ENCODE data around the gene KCNJ4.
"Not testable (repeated sequence)": the region's sequence is repeated elsewhere in the genome, so short reads cannot be mapped to it uniquely, and the experiment has no call there.

KCNJ4 gene

DNA sequence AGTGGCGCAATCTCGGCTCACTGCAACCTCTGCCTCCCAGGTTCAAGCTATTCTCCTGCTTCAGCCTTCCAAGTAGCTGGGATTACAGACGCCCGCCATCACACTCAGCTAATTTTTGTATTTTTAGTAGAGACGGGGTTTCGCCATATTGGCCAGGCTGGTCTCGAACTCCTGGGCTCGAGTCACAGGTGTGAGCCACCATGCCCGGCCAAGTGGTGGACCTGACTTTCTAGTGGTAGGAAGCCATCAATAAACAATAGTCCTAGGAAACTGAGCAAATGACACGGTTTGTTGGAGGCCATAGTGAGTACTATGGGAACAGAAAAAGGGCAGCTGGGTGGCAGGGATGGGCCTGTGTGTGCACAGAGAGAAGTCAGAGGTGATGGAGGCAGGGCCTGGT, 15.2 kb upstream of the KCNJ4 start:
- not testable (repeated sequence) for DNase-seq

DNA sequence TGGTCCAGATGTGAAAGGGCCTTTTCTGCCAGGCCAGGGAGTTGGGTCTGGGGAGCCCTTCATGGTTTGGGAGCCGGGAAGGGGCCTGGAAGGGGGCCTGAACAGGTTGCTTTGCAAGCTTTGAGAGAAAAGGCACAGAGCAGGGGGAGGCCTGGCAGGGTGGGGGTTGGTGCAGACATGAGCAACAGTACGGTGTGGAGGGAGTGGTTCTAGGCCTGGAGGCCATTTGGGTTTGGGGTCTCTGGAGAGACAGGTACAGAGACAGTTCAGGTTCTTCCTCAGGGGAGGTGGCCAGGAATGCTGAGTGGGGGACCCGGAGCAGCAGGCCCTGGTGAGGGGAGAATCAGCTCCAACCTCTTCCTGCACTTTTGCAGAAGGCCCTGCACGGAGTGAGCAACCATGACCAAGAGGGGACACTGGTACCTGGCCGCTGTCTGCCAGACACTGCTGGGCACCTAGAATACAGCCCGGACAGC, 14.3 kb upstream of the KCNJ4 start:
- DNase-seq: no peak

DNA sequence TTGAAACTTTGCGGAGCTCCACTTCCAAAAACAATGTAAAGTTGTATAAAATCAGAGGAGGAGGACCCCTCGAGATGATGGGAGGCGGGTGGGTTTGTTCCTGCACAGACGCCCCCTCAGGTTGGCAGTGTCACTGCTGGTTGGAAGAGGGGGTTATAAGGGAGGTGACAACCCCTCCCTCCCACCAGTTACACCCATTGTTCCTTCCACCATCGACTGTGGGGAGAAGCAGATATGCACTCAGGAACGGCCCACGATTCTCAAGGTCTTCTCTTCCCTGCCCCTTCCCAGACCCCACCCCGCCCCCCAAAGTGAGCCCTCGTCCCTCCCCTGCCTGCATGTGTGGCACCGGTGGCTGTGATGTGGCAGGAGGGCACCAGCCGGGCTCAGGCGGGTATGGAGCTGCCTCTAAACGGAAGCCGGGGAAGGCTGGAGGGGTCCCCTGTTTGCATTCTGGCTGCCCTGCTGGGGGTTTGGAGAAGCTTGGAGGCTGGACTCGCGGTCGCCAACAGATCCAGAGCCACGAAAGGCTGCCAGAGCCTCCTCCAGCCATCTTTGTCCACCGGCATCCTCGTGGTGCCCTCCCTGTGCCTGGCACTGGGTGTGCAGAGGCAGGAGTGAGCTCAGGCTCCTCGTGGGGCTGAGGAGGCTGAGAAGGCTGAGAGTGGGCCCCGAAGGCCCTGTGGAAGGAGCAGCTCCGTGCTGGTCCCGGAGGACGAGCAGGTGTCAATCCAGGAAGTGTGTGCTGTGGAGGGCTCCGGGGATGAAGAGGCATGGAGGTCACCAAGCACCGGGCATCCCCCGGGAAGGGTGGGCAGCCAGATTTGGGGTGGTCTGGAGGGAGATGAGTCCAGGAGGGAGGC, 13.7 kb upstream of the KCNJ4 start:
- DNase-seq: no peak

DNA sequence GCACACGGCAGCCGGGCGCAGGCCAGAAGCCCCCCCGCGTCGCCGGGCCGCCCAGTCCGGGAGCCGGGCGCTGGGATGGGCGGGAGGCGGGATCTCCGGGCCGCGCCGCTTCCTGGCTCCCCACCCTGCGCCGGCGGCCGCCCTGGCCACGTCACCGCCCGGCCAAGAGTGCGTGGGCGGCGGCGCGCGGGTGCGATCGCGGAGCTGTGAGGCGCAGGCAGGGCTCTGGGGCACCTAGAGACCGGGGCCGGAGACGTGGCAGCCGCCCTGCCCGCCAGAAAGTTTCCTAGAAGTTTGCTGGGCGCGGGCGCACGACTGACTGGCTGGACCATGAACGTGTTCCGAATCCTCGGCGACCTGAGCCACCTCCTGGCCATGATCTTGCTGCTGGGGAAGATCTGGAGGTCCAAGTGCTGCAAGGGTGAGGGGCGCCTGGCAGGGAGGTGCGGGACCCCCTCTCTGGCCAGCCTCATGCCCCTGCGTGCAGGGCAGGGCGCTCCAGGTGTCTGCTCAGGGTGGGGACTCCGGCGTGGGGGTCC, 13.0 kb upstream of the KCNJ4 start, which contains the start of gene KDELR3:
Gene KDELR3 (plus strand): TSS at position 193 of the 539 bp plus-strand sequence. CDS start 138 bp downstream, at position 331.
- peak; percentile 72 for DNase-seq

DNA sequence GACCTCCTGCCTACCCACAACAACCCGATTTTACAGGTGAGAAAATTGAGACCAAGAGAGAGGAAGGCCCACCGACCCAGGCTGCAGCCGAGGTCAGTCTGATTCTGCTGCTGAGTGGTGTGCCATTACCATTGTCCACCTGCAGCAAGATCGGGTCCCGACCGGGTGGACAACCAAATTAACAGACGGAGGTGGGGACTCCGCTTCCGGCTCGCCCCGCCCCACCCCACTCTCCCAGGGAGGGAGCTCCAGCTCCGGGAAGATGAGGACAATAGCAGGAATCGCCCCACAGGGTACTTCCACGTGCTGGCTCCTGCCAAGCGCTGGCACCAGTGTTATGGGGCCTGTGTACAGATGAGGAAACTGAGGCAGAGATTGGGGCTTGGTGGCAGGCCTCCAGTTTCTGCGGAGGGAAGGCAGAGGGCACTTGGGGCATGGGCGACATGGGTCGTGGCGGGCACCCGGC, 12.5 kb upstream of the KCNJ4 start:
- DNase-seq: peak; percentile 48

DNA sequence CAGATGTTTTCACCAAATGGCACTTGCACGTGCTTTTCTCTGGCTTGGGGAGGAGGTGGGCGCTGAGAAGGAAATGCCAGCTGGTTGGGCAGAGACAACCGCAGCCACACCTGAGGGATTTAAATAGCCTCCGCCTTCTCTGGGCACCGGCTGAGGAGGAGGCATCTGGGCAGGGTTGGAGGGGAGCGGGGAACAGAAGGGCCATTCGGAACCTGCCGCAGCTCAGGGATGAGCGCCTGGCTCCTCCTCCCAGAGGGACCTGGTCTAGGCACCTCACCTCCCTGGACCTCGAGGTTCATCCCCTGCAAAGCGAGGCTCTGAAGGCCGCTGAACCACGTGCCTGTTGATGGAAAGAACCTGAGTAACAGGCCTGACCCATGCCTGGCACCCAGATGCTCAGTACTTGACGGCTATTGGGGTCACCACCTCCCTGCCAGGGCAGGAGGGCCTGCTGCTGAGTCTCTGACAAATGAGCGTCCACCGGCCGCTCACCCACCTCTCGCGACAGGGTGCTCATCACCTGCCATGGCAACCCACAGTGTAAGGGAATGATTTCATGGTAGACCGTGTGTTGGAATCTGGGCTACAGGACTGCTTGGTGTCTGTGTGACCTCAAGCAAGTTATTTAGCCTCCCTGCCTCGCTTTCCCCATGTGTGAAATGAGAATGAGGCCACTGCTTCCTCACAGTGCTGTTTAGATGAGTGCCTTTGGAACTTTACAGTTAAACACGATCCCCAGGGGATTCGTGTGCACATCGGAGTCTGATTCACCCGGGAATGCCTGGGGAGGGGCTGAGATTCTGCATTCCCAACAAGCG, 10.9 kb upstream of the KCNJ4 start:
- peak; percentile 17 for DNase-seq

DNA sequence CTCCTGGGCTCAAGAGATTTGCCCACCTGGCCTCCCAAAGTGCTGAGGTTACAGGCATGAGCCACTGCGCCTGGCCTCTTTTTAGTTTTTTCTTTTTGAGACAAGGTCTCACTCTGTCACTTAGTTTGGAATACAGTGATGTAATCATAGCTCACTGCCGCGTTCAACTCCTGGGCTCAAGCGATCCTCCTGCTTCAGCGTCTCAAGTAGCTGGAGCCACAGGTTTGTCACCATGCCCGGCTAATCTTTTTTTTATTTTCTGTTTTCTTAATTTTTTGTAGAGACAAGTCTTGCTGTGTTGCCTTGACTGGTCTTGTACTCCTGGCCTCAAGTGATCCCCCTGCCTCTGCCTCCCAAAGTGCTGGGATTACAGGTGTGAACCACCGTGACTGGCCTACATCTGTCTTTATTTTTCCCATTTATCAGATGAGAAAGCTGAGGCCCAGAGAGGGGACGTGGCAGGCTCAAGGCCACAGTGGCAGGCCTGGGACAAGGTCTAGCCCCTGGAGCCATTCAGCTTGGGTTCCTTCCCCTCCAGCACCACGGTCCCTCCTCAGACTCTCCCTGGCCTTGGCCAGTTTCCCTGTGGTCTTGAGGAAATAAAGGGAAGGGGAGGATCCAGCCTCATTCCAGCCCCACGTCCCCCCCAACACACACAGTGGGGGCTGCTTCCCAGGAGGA, 10.1 kb upstream of the KCNJ4 start:
- no peak for DNase-seq

DNA sequence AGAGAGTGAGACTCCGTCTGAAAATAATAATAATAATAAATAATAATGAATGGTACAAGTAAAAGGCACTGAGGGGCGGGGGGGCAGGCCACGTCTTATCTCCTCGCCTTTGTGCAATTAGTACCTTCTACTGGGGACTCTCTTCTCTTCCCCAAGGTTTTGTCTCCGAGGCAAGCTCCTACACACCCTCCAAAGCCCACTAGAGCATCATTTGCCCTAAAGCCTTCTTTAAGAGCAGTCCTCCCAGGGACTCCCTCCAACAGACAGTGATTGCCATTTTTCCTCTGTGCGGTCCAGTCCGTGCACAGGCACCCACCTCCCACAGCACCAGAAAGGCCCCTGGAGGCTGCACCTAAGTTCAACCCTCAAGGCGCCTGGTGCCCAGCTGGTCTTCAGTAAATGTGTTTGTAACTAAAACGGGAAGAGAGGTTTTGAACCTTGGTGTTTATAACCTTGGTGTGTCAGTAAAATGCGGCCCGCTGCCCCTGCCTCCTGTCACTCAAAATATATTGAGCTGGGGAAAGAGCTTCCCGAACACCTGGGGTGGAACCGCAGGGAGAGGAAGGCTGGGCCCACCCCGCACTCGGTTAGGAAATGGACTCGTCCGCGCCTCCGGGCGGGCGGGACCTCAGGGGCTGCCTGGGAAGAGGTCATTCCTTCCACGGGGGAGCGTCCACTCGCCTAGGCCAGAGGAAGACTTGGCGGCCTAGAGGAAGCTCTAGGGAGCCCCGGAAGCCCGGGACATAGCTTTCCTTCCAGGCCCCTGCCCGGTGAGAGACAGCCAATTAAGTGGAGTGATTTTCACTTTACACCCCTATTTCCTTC, 8.2 kb upstream of the KCNJ4 start:
- no peak for DNase-seq

DNA sequence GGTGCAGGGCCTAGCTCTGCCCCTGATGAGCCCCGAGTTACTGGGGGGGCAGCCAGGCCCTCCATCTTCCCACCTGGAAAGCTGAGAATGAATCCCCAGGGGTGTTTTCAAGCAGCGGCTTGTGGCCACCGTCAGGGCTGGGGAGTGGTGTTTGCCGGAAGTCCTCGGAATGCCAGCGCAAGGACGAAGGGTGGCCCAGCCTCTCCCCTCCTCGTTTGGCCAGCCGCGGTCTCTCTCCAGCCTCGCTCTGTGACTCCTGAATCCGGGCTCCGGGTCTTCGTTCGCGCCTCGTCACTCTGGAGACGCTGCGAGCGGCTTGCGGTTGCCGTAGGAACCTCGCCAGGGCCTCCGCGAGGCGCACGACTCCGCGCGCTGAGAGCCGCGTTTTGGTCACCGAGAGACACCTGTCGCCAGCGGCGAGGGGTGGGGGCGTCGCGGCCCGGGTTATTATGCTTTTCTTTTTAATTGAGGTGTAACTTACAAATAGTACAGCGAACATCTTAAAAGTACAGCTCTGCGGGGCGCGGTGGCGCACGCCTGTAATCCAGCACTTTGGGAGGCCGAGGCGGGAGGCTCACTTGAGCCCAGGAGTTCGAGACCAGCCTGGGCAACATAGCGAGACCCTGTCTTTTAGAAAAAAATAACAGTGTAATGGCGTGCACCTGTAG, 6.5 kb upstream of the KCNJ4 start:
- DNase-seq: peak; percentile 95

DNA sequence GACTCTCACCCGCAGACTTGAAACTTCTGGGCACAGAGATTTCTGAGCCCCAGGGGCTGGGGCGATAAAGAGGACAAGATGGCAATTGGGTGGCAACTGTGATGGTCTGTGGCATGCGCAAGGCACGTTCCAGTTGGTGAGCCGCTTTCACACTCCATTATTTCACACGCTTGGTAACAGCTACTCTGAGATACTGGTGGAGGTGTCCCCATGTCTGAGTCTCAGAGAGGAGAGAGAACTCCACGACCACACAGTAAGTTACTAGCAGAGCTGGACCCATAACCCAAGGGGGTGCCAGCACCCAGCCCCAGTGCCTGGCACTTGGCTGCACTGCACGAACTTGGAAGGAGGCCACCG, 6.0 kb upstream of the KCNJ4 start:
- DNase-seq: peak; percentile 46

DNA sequence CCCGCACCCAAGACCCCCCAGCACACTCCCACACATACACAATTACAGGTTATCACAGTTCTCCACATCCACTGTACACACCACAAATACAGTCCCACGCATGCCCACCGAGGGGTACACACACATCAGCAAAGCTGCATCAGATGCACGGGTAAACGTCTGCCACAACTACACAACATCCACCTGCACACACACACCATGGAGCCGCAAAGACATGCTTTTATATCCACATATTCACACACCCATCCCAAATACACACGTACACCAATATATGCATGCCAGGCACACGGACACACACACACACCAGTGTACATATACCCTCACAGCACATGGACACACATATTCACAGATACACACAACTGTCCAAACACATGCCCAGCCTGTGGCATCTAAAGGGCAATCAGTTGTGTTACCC, 5.4 kb upstream of the KCNJ4 start:
- DNase-seq: no peak

DNA sequence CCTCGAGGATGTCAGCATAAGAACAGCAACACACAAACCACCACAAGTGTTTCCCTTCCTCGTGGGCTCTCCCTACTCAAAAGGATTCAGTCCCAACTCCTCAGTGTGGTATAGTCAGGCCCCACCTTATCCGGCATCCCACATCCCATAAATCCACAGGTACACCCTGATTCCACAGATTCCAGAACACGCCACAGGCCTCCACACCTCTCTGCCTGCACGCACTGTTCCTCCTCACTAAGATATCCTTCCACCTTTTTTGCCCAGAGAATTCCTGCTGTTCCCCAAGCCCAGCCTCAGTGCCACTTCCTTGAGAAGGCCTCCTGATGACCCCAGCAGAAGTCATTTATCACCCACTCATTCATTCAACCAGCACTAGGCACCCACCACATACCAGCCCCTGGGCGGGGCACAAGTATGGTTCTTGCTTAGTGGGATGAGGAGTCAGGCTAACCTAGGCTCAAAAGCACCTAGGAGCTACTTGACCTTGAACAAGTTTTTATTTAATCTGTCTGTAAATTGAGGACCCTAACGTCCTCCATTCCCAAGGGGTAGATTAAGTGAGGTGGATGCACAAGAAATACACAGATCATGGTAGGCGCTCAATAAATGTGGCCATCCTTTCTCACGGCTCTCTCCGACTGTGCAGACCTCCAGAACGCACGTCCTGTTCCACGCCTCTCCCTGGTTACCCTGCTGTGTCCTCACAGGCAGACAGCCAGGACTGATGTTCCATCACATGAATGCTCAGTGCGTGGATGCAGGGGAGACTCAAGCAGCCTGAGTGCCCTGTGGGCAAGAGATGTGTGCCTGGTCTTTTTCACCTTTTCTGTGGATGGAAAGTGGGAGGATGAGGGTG, 2.1 kb upstream of the KCNJ4 start:
- DNase-seq: no peak

DNA sequence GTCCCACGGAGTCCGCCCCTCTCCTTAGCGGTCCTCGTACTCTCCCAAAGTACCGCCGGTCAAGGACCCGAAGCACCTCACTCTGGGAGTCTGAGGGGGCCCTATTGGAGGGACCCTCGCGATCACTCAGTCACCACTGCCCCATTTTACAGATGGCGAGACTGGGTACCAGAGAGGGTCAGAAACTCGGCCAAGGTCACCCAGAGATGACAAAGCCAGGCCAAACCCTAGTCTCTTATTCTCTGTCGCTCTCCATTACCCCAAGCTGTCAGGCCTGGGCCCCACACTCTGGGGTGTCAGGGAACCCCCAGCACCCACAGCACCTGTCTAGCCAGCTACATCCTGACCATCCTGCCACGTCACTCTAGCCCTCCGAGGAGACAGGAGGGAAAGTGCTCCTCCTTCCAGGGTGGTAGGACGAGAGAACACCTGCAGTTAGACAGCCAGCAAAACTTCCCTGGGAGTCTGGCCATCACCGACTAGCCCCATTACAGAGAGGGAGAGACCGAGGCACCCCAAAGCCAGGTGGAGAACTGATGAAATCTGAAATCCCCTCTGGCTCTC, 1.4 kb upstream of the KCNJ4 start:
- no peak for DNase-seq

DNA sequence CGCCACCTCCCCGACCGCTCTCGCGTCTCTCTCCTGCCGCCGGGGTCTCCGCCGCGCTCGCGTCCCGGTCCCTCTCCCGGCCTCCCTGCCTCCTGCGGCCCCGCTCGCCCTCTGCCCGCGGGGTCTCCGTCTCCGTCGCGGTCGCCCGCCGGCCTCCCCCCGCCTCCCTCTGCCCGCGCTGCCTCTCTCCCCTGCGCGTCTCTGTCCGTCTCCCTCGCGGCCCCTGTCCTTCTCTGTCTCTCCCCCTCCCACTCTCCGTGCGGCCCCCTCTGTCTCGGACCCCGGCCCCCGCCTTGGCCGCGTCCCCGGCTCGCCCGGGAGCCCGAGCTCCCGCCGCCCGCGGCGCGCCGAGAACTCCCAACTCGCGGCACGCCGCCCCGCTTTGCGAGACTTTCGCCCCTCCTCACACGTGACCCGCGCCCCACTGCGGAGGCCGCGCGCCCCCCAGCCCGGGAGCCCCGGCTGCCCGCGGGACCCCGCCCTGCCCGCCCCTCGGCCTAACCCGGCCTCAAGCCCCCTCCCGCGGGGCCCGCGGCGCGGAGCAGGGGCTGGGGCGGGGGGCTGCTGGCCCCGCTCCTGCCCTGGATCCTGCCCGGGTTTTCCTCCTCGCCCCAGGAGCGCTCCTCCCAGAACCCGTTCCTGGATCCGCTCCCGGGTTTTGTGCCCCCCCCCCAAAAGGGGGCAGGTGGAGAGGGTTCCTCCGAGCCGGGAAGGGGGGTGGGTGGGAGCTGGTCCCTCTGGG, 702 bp upstream of the KCNJ4 start:
- peak; percentile 51 for DNase-seq

DNA sequence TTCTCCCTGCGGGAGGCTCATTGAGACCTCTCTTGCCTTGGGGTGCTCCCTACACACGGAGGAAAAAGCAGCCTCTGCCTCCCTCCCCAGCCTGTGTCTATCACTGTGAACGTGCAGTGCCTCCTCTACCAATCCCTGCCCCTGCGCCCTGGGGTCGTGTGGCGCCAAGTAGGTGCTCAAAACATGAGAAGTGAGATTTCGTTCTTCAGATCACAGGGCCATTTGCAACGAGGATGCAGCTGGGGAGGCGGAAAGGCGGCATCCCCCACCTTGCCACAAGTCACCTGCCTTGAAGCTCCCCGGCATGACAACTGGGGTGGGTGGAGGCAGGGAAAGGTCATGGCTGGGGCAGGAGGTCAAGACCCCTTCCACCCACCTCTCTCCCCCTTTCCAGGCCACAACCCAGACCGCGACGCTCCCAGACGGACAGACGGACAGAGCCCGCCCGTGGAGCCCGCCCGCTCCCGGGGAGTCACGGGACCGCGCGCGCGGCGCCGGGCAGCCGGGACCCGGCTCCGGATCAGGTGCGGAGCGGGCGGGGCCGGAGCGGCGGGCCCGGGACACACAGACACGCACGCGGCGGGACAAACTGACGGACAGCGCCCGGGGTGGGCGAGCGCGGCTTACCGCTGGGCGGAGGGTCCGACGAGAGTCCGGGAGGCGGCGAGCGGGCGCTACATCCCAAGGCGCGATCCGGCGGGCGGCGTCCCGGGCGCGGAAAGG, 485 bp downstream of the KCNJ4 start:
- DNase-seq: peak; percentile 39

DNA sequence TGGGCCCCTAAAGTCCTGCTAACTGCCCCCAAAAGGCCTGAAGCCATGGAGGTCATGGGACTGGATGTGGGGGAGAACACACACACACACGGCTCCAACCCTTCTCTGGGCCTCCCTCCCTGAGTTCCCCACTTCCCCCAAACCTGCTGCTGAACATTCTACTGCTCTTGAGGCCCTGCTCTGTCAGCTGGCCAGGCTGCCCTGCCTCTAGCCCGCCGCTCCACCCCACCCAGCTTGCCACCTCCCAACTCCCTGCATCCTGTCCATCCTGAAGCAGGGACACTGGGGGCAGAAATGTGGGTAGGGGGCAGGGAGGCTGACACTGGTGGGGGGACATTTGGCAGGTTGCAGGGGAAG, 1.0 kb downstream of the KCNJ4 start:
- no peak for DNase-seq

DNA sequence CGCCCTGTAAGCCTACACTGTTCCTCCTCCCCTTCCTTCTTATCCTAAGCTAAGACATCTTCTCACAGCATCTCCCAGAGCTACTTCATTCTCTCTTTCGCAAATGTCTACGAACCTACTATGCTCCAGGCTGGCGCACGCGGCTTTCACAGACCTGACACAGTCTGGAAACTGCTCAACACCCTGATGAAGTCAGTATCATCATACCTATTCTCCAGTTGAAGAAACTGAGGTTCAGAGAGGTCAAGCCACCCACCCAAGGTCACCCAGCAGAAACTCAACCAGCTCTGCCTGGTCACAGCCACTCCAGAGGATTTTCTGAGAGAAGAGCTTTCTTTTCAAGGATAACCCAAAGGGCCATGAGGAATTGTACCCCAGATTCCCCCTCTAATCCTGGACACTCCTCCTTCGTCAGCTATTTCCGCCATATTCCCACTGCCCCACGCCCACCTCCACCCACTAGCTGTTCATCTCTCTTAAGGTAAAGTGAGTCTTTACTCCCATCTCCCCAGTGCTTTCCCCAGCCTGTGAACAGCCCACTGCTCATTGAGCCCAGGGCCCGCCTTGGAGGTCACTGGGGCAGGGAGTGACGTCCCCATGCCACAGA, 1.8 kb downstream of the KCNJ4 start:
- DNase-seq: no peak

DNA sequence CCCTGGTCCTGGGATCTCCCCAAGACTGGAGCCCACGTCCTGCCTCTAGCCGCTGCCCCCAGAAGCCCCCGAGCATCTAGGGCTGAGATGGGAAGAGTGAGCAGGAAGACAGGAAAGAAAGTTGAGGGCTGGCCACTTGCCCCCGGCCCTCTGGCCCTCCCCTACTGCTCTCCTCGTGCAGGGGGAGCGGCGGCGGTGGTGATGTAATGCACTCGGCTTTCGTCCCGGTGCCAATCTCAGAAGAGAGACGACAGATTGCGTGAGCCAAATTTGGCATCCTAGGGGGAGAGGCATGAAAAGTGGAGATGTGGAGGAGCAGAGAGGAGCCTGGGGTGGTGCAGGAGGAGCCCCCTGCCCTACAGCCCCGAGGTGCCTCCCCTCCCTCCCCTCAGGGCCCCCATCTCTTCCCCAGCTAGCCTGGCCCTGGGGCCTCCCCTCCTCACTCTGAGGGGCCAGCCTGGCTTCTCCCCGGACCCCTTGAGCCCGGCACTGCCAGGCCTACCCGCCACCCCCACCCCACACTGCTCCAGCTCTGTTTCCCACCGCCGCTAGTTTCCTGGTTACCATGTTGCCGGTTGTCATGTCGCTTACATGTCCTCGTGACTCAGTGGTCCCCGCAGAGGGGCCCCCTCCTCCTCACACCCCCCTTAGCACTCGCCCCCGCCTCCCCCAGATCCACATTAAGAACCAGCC, 2.5 kb downstream of the KCNJ4 start:
- DNase-seq: no peak

Measured in DMS53 (cell line).